ENCODE results near the gene ITPRIPL1.

Gene ITPRIPL1

DNA sequence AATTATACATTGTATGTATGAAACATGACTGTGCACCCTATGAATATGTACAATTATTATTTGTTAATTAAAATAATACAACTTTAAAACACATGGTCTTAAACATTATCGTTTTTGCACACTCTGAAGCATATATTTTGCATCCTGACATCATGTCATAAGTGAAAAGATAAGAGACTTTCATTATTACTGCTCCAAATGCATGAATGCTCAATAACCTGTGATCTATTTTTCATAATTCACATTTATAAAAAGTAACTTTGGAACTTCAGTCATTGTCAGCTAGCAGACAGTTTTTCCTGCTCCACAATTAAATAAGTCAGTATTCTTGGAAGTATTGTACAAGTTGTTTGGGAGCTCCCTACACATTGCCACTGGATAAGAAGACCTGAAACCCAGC, 1.3 kb upstream of the ITPRIPL1 start:
- DNase-seq: no peak

- DNase-seq: no peak
These were observed 436 bp upstream of the ITPRIPL1 start for GRCh38 chr2:96324721-96325040.

DNA sequence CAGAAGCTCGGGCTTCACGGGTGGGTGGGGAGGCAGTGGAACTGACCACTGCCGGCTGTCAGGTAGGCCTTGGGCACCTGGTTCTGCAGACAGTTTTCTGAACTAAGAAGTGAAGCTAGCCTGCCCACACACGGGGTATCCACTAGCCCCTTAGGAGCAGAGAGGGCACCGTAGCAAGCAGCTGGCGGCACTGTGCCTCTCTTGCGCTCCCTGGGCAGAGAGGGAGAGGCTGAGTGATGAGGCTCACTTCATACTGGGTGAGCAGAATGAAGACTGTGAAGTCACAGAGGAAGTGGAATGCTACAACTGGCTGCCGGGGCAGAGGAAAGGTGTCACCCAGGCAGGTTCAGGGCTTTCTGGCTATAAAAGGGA, 753 bp downstream of the ITPRIPL1 start:
- DNase-seq: peak in 1 of 2 experiments; percentile 15

GRCh38 chr2:96326564-96326963, 1.4 kb downstream of the ITPRIPL1 start:
- DNase-seq: no peak

DNA sequence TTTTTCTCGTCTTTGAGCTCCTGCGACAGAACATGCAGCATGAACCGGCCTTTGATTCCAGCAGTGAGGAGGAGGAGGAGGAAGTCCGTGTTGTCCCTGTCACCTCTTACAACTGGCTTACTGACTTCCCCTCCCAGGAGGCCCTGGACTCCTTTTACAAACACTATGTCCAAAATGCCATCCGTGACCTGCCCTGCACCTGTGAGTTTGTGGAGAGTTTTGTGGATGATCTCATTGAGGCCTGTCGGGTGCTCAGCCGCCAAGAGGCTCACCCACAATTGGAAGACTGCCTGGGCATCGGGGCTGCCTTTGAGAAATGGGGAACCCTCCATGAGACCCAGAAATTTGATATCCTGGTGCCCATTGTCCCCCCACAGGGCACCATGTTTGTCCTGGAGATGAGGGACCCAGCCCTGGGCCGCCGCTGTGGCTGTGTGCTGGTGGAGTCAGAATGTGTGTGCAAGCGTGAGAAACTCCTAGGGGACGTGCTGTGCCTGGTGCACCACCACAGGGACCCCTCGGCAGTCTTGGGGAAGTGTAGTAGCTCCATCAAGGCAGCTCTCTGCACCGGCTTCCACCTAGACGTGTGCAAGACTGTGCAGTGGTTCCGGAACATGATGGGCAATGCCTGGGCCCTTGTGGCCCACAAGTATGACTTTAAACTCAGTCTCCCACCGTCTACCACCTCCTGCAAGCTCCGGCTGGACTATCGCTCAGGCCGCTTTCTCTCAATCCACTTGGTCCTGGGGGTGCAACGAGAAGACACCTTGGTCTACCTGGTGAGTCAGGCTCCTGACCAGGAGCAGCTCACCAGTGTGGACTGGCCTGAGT, 2.1 kb downstream of the ITPRIPL1 start:
- no peak for DNase-seq

GRCh38 chr2:96329456-96329855, 4.3 kb downstream of the ITPRIPL1 start:
- DNase-seq: peak in 1 of 2 experiments; percentile 12

DNA sequence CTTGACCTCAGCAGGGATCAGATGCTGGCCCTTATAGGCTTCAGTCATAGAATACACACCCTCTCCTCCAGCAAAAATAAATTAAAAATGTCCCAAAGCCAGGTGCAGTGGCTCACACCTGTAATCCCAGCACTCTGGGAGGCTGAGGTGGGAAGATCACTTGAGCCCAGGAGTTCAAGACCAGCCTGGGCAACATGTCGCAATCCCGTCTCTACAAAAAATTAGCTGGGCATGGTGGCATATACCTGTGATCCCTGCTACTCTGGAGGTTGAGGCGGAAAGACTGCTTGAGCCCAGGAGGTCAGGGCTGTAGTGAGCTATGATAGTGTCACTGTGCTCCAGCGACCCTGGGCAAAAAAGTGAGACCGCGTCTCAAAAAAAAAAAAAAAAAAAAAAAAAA, 4.8 kb downstream of the ITPRIPL1 start:
- DNase-seq: no peak

DNA sequence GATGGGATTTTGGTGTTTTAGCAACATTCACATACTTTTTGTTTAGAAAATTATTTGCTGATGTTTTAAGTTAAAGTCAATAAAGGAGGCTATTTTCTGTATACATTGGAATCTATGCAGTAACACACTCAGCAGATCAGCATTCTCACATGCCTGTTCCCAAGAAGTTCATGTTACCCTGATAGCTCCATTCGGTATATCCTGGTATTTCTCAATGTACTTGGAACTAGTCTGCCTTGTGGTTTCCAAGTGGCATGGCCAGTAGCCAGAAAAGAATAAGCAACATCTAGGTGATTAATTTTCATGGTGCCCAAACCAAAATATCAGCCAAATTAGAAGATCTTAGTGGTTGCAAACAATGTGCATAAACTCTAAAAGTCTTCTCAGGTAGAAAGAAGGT, 5.3 kb downstream of the ITPRIPL1 start:
- DNase-seq: no peak

DNA sequence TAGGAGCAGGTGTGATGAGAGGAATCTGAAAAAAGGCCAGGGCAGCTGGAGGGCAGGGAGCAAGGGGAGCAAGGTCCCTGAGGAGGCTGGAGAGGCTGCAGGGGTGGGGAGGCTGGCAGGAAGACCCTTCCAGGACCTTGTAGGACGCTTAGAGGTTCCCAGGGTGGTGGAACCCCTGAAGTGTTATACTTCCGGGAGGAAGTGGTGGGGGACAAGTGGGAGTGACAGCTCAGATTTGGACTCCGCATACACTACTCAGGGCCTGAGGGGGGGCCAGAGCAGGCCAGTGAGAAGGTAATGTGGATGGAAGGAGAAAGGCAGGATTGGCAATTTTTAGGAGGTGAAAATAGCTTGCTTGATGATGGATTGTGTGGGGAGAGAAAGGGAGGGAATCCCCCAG, 8.6 kb downstream of the ITPRIPL1 start:
- no peak for DNase-seq

DNA sequence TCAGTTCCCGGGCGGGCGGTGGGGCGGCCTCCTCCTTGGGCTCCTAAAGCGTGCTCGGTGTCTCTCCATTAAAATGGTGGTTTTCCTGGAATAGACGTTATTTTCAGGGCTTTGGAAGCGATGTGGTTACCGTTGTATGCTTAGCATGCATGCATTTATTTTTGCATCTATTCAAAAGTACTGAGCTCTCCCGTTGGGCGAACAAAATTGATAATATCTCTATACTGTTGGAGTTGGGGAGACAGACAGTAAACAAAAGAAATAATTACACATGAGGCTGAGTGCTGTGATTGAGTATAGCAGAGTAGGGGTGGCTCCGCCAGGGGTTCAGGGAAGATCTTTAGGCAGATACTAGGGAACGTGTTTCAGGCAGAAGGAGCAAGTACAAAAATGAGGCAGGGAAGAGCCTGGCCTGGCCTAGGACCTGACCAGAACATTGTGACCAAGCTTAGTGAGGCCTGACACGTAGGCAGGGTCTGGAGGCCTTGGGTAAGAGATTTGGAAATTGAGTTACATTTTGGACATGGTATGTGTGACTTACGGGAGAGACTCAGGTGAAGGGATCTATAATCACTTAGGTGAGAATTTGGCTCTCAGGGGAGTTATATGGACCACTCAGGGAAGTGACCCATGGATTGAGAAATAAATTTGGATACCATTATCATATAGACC, 11.1 kb downstream of the ITPRIPL1 start:
- DNase-seq: no peak

DNA sequence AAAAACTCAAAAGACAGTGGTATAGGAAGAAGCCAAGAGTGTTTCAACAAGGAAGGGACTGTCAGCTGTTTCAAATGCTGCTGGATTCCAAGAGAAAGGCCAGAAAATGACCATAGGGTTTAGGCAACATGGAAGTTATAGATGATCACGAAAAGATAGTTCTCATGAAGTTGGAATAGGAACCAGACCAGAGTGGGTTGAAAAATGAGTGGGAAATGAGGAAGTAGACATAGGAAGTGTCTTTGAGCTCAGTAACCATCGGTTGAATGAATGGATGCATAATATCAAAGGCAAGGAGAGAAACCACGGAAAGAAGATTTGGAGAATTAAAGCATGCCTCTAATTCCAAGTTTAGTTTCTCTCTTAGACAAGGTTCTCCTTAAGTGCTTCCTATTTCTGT, 11.8 kb downstream of the ITPRIPL1 start:
- no peak for DNase-seq

GRCh38 chr2:96340493-96341414, 15.6 kb downstream of the ITPRIPL1 start:
- no peak for DNase-seq

DNA sequence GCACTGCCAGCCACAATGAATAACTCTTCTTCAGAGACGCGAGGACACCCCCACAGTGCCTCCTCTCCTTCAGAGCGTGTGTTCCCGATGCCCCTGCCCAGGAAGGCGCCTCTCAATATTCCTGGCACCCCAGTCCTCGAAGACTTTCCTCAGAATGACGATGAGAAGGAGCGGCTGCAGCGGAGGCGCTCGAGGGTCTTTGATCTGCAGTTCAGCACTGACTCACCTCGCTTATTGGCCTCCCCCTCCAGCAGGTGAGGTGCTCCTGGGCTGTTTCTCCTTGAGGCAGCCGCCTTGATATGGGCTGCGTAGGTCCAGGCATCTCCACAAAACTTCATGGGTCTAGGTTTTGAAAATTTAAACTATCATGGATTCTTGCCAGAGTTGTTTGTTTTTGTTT, 16.5 kb downstream of the ITPRIPL1 start:
- DNase-seq: no peak

DNA sequence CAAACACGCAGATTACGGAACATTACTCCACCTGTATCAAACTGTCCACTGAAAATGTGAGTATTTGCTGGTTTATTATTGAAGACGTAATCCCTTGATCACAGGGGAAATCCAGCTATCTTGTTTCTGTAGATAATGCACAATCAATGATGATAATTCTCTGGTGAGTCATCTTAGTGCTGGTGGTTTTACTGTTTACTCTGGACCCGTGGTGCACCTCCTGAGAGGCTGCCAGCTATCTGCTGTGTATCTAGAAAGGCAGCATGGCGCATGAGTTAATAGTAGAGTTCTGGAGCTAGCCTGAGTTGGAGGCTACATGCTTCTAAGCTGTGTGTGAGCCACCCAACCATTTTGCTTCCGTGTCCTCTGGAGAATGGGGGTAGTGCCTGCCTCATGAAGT, 17.0 kb downstream of the ITPRIPL1 start:
- DNase-seq: peak in 1 of 2 experiments; percentile 23

DNA sequence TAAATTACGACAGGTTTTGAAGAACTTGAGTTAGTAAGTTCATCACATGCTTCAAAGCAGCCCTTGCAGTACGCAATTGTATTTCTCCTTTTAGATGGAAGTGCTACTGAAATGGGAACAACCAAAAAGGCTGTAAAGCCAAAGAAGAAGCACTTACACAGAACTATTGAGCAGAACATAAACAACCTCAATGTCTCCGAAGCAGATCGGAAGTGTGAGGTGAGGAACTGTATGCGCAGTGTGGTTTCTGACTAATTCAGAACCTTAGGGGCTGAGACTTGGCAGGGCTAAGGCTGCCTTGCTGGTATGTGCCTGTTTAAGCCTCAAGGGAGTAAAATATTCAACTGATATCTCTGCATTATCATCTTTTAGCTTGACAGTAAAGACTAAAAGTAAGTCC, 18.9 kb downstream of the ITPRIPL1 start:
- no peak for DNase-seq

DNA sequence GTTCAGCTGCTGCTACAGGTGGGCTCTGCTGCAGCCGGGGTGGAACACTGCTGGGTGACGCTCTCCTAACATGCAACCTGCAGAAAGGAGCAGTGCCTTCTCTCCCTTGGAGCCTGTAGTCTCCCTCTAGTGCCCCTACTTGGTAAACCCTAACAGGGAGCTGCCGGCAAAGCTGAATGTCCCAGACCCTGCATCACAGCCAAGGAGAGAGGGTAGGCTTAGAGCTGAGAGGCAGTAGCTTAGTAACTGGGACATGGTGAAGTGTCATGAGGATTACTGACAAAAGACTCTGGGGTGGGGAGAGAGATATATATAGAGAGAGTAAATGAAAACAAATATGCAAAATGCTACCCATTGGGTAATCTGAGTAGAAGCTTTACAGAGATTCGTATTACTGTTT, 20.3 kb downstream of the ITPRIPL1 start:
- no peak for DNase-seq

DNA sequence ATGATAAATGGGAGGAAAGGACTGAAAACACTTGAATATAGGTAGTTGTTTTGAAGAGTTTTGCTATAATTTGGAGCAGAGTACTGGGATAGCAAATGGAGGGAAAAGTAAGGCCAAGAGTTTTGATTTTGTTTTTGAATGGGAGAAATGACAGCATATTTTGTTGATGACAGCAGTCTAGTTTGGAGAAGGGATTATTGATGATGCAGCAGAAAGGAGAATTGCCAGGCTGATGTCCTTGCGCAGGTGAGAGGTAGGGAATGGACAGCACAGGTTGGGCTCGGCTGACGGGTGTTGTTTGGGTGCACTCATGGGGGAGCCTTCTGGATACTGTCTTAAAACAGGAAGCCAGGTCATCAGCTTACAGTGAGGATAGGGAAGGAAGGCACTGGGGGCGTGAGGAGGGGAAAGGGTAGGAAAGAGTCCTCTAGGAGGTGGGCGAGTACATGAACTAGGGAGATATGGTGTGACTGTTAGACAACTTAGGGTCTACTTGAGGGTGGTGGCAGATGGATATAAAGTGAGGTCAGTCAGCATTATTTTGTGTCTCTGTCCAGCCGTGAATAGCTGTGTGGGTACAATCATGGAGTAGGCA, 20.8 kb downstream of the ITPRIPL1 start:
- DNase-seq: no peak

DNA sequence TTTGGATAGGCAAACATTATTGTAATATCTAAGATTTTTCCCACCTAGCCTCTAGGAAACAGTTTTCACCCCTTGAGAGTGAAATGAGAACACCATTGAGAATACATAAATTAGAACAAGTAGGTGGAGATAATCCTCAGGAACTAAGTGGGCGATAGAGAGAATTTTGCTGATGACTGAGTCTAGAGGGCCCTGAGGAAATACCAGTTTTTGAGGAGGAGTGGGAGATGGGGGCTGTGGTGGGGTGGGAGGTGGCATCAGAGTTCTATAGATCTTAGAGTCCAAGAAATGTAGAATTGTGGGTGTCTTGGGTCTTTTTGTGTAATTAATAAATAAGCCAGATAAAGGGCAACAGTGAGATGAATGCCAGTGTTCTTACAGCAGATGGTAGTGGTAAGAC, 22.3 kb downstream of the ITPRIPL1 start:
- no peak for DNase-seq

- peak in 1 of 2 experiments; percentile 17 for DNase-seq
These were observed 28.0 kb downstream of the ITPRIPL1 start for GRCh38 chr2:96353032-96353561.

DNA sequence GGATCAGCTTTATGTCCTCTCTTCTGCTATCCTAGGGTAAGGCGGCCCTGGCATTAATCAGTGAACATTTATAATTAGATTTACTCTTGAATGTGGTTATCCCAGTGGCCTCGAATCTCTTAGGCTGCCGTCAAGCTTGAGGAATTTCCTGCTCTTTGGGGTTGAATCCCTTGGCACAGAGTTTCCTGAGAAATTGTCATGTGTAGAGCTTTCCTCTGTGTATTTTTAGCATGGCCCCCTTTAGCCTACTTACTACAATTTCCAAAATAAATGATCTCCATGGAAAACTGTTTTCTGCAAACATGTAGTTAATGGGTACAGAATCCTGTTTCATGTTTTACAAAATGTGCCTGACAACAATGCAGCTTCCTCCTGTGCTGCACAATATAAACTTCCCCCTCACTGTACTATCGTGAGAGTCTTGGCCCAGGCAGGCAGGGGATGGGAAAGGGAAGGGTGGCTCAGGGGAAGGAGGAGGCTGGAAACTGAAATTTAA, 28.5 kb downstream of the ITPRIPL1 start:
- DNase-seq: no peak

DNA sequence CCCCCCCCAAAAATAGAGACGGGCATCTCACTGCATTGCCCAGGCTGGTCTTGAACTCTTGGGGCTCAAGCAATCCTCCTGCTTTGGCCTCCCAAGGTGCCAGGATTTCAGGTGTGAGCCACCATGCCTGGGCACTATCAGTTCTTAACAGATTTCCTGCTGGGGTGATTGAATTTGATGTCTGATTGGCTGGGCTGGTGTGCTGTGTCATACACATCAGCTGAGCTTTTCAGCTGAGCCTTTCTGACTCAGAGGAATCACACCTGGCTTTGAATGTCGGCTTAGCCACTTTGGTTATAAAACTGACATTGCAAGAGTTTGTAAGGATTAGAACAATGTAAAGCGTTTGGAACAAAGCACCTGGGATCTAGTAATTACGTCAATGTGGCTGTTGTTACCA, 29.4 kb downstream of the ITPRIPL1 start:
- DNase-seq: no peak

DNA sequence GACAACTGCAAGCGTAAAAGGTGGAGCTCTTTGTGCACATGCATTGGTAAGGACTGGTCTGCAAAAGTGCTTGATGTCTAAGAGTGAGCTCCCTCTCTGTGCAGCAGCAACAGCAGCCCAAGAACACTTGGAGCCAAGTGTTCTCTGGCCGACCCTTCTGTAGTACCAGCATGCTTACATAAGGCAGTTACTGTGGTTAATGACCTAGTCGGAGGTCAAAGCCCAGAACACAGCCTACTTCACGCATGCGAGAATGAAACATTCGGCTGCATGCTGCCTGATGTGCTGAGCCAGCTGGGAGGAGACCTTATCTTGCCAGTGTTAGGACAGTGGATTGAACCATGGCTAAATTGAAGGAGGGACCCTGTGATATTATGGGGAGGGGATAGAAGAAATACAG, 31.8 kb downstream of the ITPRIPL1 start:
- no peak for DNase-seq

DNA sequence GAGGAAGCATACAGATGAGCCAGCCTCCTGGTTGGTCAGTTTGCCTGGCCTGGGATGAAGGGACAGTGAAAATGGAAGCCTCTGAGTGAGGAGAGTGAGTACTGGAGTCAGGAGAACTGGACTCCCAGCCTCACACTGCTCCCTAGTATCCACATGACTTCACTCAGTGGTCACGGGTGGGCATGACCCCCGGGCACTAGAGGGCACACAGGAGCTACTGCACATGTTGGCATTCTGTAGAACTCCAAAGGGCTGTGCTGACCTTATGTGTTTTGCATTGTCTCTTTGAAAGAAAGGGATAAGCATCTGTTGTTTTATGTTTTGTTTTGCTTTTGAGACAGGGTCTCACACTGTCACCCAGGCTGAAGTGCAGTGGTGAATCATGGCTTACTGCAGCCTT, 34.2 kb downstream of the ITPRIPL1 start:
- no peak for DNase-seq
